GM21526 (cell line): ENCODE measurements around the gene SLC6A7.

ENCODE experiments used
- ATAC-seq: cut with Tn5 transposase; IDR thresholded peaks from one replicate; pipeline ENCODE4 v1.9.1; 2021; ENCODE audit warnings: moderate library complexity; ENCODE audit not compliant: unreplicated experiment, low FRiP score

SLC6A7 gene

GRCh38 chr5:150188146-150188842, 1.6 kb upstream of the SLC6A7 start:
- ATAC-seq, result no peak

- no peak for ATAC-seq
Observed at GRCh38 chr5:150189326-150189725, 536 bp upstream of the SLC6A7 start.

DNA sequence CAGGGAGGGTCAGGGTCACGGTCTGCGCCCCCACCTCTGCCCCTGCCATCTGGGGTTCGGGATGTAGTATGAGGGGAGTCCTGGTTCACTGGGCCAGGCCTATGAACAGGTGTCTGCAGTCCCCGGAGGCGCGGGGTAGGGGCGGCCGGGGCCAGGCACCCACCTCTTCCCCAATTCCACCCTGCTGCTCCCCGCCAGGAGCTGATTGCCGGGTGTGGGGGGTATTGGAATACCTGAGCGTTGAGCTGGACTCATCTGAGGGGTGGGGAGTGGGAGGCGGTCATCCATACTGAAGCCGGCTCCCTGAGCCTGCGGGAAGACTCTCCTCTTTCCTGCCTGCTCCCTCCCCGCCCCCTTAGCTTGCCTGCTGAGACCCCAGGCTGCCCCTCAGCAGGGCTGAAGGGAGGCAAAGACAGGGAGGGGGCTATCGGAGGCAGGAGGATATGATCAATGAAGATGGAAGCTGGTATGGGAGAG, 679 bp downstream of the SLC6A7 start:
- ATAC-seq, result no peak

- ATAC-seq, result no peak
Observed at GRCh38 chr5:150190987-150191386, 1.1 kb downstream of the SLC6A7 start.

- ATAC-seq, result no peak
Observed at GRCh38 chr5:150192462-150192861, 2.6 kb downstream of the SLC6A7 start.

DNA sequence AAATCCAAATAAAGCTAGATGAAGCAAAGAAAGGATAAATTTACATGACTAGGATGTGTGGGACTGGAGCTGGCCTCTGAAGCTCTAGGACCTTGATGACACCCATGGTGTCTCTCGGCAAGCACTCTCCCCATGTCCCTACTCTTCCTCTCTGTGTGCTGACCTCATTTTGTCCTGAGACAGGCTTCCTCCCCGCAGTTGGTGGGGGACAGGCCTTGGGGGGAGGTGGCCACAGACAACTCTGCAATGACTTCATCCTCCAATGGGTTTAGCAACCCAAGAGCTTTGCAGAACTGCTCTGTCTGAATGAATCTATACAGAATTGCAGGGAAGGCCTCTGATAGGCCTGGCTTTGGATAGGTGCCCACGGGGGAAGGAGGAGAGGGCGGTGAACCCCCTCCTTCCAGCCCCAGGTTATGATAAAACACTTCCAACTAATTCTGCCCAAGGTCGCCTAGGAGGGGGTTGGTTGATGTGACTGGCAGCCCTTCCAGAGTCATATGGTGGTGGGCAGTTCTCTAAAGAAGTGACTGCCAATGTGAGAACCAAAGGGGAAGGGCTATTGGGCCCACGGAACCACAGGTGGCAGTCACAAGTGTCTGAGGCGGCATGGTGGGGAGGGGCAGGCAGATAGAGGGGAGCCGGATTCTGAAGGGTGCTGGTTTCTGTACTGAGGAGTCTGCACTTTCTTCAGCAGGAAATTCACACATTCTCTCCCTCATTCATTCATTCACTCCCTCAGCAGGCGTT, 6.0 kb downstream of the SLC6A7 start:
- ATAC-seq, result no peak

DNA sequence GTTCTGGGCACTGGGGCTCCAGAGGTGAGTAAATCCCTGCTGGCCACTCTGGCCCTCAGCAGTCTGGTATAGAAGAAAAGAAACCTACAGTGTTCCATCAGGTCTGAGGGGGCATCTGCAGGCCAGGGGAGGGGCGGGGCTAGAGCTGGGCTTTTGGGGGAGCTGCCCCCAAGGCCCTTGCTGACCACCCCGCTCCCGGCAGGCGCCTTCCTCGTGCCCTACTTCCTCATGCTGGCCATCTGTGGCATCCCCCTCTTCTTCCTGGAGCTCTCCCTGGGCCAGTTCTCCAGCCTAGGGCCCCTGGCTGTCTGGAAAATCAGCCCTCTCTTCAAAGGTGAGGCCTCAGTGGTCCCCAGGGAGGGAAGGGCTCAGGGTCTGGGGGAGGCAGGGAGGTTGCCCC, 6.7 kb downstream of the SLC6A7 start:
- no peak for ATAC-seq

- no peak for ATAC-seq
Observed at GRCh38 chr5:150196986-150197385, 7.1 kb downstream of the SLC6A7 start.

DNA sequence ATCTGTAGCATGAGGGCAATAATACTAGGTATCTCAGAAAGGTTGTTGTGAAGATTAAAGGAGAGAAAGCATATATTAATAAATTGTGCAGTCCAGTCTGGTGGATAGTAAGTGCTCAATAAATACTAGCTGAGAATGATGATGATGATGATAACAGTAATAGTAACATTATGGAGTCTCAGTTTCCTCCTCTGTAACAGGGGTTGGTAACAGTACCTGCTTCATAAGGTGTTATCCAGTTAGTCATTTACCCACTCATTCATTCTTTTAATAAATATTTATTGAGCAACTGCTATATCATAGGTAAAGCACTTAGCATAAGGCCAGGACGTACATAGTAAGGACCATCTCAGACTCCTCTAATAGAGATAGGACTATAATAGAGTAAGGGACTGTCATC, 7.6 kb downstream of the SLC6A7 start:
- ATAC-seq, result no peak

DNA sequence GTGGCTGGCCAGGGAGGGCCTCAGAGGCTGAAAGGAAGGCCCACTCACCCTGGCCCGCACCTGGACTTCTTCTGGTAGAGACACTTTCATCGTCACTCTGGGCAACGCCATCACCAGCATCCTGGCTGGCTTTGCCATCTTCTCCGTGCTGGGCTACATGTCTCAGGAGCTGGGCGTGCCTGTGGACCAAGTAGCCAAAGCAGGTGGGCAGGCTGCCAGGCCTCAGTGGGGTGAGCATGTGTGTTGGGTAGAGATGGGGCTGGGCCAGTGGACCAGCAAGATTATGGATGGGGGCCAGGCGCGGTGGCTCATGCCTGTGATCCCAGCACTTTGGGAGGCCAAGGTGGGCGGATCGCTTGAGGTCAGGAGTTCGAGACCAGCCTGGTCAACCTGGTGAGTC, 12.6 kb downstream of the SLC6A7 start:
- ATAC-seq, result no peak

- no peak for ATAC-seq
Observed at GRCh38 chr5:150203832-150204589, 14.1 kb downstream of the SLC6A7 start.

DNA sequence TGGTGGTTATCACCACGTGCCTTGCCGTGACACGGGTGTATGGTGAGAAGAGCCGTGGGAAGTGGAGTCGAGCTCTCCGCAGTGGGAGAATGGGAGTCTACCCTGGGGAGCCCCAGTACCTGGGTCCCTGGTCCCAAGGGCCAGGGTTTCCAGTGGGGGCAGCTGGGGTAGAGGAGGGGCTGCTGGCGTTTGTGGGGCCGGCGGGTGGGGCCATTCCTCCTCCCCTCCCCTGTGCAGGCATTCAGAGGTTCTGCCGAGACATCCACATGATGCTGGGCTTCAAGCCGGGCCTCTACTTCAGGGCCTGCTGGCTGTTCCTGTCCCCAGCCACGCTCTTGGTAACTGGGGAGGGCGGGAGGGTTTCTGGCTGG, 14.7 kb downstream of the SLC6A7 start:
- no peak for ATAC-seq

- ATAC-seq, result no peak
Observed at GRCh38 chr5:150206098-150206778, 16.4 kb downstream of the SLC6A7 start.

DNA sequence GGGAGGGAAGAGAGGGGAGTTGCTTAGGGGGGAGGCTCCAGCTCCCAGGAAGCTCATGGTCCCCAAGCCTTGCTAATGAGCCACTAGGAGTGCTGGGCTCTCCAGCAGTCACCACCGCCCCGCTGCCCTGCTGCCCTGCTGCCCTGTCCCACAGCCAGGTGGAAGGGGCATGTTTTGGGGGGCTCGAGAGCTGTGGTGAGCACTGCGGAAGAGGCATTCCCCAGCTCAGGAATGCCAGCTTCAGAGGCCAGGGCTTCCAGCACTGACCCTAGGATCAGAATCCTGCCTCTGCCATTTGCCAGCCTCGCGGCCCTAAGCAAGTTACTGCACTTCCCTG, 16.9 kb downstream of the SLC6A7 start:
- no peak for ATAC-seq

- ATAC-seq, result no peak
Observed at GRCh38 chr5:150208187-150209098, 18.6 kb downstream of the SLC6A7 start.

DNA sequence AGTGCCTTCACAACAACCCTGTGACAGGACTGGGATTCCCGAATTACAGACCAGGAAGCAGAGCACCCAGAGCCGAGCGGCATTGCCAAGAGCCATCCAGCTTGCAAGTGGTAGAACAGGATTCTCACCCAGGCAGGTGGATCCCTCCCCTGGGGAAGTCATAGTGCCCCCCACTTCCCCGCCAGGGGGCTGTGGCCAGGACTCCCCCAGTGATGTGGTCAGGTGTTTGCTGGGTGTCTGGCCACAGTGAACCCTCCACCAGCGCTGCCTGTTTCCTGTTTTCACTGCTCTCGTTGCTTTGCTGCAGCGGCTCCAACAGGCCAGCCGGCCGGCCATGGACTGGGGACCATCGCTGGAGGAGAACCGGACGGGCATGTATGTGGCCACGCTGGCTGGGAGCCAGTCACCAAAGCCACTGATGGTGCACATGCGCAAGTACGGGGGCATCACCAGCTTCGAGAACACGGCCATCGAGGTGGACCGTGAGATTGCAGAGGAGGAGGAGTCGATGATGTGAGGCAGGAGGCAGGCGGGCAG, 19.3 kb downstream of the SLC6A7 start:
- ATAC-seq, result no peak

- no peak for ATAC-seq
Observed at GRCh38 chr5:150210644-150211043, 20.8 kb downstream of the SLC6A7 start.

GRCh38 chr5:150211156-150212030, 21.5 kb downstream of the SLC6A7 start:
- ATAC-seq, result no peak

- no peak for ATAC-seq
Observed at GRCh38 chr5:150213530-150213929, 23.7 kb downstream of the SLC6A7 start.
